ENCODE results near the gene SPG11. TPM values are rescaled to one million over a fixed set of nuclear protein-coding genes. Genes with fewer than 3 reads are reported as not detected.

The SPG11 gene
- total and polyA plus RNA-seq, 10 of the 15 experiments (the other 5 are each of a cell fraction or from before 2014, with no cell fraction given) = 22.1 to 85.1 (median 47.2) TPM

- Histone ChIP-seq H3K27me3 (replicated peaks in 1 of 2; ENCODE audit: control insufficient read depth in 2 of 2, insufficient read depth in 2 of 2, low read length in 1 of 2) (no peaks in the 10 kb centered on the region), H3K9ac (ENCODE audit: control insufficient read depth, insufficient read depth, low read length) (no peak overlapping the region), H3K4me1 (ENCODE audit: control insufficient read depth, insufficient read depth, low read length) (peaks cover 57% of the 10 kb centered on the region), H3K36me3 (ENCODE audit: control insufficient read depth in 2 of 2, insufficient read depth in 2 of 2, low read length in 1 of 2) (peaks cover 0 to 2% of the 10 kb centered on the region in 2 experiments; a peak in 1 of 4 replicates), H3K79me2 (ENCODE audit: control insufficient read depth, insufficient read depth, low read length) (peaks cover 15% of the 10 kb centered on the region), H3K4me3 (no peak overlapping the region), H3K4me2 (ENCODE audit: control insufficient read depth, insufficient read depth) (no peak overlapping the region; the same call in 1 of the 2 replicates), H4K20me1 (ENCODE audit: control insufficient read depth, insufficient read depth) (no peaks in the 10 kb centered on the region), H3K9me3 (replicated peaks; ENCODE audit: control insufficient read depth, insufficient read depth, low read length) (no peaks in the 10 kb centered on the region; the same call in 2 of the 3 replicates), H3K27ac (ENCODE audit: control insufficient read depth, insufficient read depth) (peak overlapping the region; percentile 53; the same call in 1 of the 2 replicates), H2AFZ (ENCODE audit: control insufficient read depth, low read depth, low read length) (no peak overlapping the region)
- TF ChIP-seq MTA2 (IDR thresholded peaks at IDR 0.05; ENCODE audit: low read depth) (no peak), NFYB (IDR thresholded peaks at IDR 0.05; ENCODE audit: insufficient read depth, low read depth, low read length) (no peak), IRF3 (IDR thresholded peaks at IDR 0.05) (no peak), SPI1 (IDR thresholded peaks at IDR 0.05; ENCODE audit: borderline replicate concordance, insufficient read depth, low read depth, low read length) (peak; percentile 86), ELK1 (IDR thresholded peaks at IDR 0.05; ENCODE audit: low read depth, low read length) (no peak)
- ChIA-PET CTCF (interaction anchor here (0.6 to 9.8 kb wide), 8 partner anchors 10 to 839 kb away, joined by 3 to 203 read pairs (median 4); partner anchors contain the start of genes B2M, PATL2 and TRIM69), RAD21 (ENCODE audit: unreplicated experiment) (interaction anchor here (9.8 to 18.1 kb wide), 2 partner anchors 41 to 62 kb away, joined by 231 to 680 read pairs; partner anchors contain the start of genes B2M, PATL2 and TRIM69), SMC1A (ENCODE audit: uncharacterized antibody, unreplicated experiment) (interaction anchor here (0.9 to 3.0 kb wide), 6 partner anchors 13 to 68 kb away, joined by 3 to 15 read pairs (median 3); partner anchors contain the start of genes B2M, PATL2 and TRIM69), POLR2A (interaction anchor here (0.6 to 11.4 kb wide), 8 partner anchors 12 to 66 kb away, joined by 3 to 194 read pairs (median 8); partner anchors contain the start of genes B2M, PATL2 and TRIM69)
- intact Hi-C loops (cut with micrococcal nuclease; ENCODE audit: unreplicated experiment) = no loop called here
- DNase-seq (ENCODE audit: low read depth, low spot score) = no peak
- in situ Hi-C loops (cut with MboI) = no loop called here
- 71% methylated on average over 6 of the region's 6 CpGs for WGBS (ENCODE audit: insufficient coverage, insufficient replicate concordance, low lambda C conversion rate, missing lambda C conversion rate)
- peak; percentile 22 for ATAC-seq
- FAIRE-seq = no peak
- BruUV-seq (replicated peaks) = no TSS peak
Measured at GRCh38 chr15:44670087-44670950, 6.9 kb upstream of the SPG11 start.
